Measurements from ENCODE around the gene PTH1R. TPM values are rescaled to one million over a fixed set of nuclear protein-coding genes. Genes with fewer than 3 reads are reported as not detected.

Gene PTH1R
- total and polyA plus RNA-seq, 3 experiments from 2014 or later, result not detected

- H3K27me3 ChIP-seq (ENCODE audit: insufficient read depth, low read length, poor library complexity, severe bottlenecking), result no peaks in the 10 kb centered on the region
- H3K27ac Mint-ChIP-seq, result peak overlapping the region; percentile 8 to 100 (median 96)
- no peak overlapping the region for H3K4me3 ChIP-seq (ENCODE audit: low read length)
- peaks cover 10% of the 10 kb centered on the region for H3K36me3 ChIP-seq (ENCODE audit: insufficient read depth, low read length)
- DNase-seq, result peak in 1 of 5 donors; percentile 1
- no peak overlapping the region for H3K27ac ChIP-seq (ENCODE audit: low read depth, low read length)
- H3K4me3 Mint-ChIP-seq, result peak overlapping the region in 2 of 7 donors; percentile 43 to 69
- no peaks in the 10 kb centered on the region for H3K27me3 Mint-ChIP-seq
- peaks cover 4 to 45% (median 10%) of the 10 kb centered on the region in 3 donors for H3K36me3 Mint-ChIP-seq
- no peaks in the 10 kb centered on the region for H3K9me3 ChIP-seq (ENCODE audit: low read length)
- H3K4me1 Mint-ChIP-seq, result peaks cover 83 to 94% (median 93%) of the 10 kb centered on the region in 3 donors
- ChIA-PET POLR2A (no interaction called here), CTCF (interaction anchor here (1.9 kb wide), 1 partner anchor 9 kb away, joined by 6 read pairs; no protein-coding TSS in a partner anchor)
- peaks cover 66% of the 10 kb centered on the region for H3K4me1 ChIP-seq (ENCODE audit: insufficient read depth, low read length)
- no peaks in the 10 kb centered on the region for H3K9me3 Mint-ChIP-seq
Observed at GRCh38 chr3:46944191-46944590, 66.7 kb downstream of the PTH1R start.

GRCh38 chr3:46946416-46946815, 68.9 kb downstream of the PTH1R start:
- peak overlapping the region; percentile 86 to 100 (median 98) for H3K27ac Mint-ChIP-seq
- Histone ChIP-seq H3K36me3 (ENCODE audit: insufficient read depth, low read length) (no peaks in the 10 kb centered on the region), H3K27me3 (ENCODE audit: insufficient read depth, low read length, poor library complexity, severe bottlenecking) (no peaks in the 10 kb centered on the region), H3K4me3 (ENCODE audit: low read length) (no peak overlapping the region), H3K27ac (ENCODE audit: low read depth, low read length) (peak overlapping the region; percentile 76), H3K9me3 (ENCODE audit: low read length) (no peaks in the 10 kb centered on the region), H3K4me1 (ENCODE audit: insufficient read depth, low read length) (peaks cover 87% of the 10 kb centered on the region)
- peaks cover 82 to 96% (median 93%) of the 10 kb centered on the region in 3 donors for H3K4me1 Mint-ChIP-seq
- peak in 1 of 5 donors; percentile 35 for DNase-seq
- ChIA-PET CTCF (interaction anchor here (1.0 to 2.0 kb wide), 6 partner anchors 12 to 377 kb away, joined by 3 to 7 read pairs (median 3); partner anchors contain the start of gene NBEAL2), POLR2A (interaction anchor here (0.6 to 2.8 kb wide), 6 partner anchors 12 to 218 kb away, joined by 3 to 16 read pairs (median 5); partner anchors contain the start of genes CCDC12, NBEAL2 and SETD2)
- H3K9me3 Mint-ChIP-seq, result no peaks in the 10 kb centered on the region
- H3K4me3 Mint-ChIP-seq, result peak overlapping the region; percentile 11 to 88 (median 68)
- no peaks in the 10 kb centered on the region for H3K27me3 Mint-ChIP-seq
- H3K36me3 Mint-ChIP-seq, result peaks cover 0 to 31% (median 0%) of the 10 kb centered on the region in 3 donors

- peak overlapping the region; percentile 20 for H3K4me3 ChIP-seq (ENCODE audit: low read length)
- peaks cover 82 to 95% (median 91%) of the 10 kb centered on the region in 3 donors for H3K4me1 Mint-ChIP-seq
- H3K9me3 ChIP-seq (ENCODE audit: low read length), result no peaks in the 10 kb centered on the region
- H3K36me3 Mint-ChIP-seq, result peaks cover 0 to 27% (median 0%) of the 10 kb centered on the region in 3 donors
- H3K4me1 ChIP-seq (ENCODE audit: insufficient read depth, low read length), result peaks cover 90% of the 10 kb centered on the region
- H3K36me3 ChIP-seq (ENCODE audit: insufficient read depth, low read length), result no peaks in the 10 kb centered on the region
- H3K9me3 Mint-ChIP-seq, result no peaks in the 10 kb centered on the region
- H3K27ac ChIP-seq (ENCODE audit: low read depth, low read length), result peak overlapping the region; percentile 76
- peak overlapping the region; percentile 53 to 88 (median 79) for H3K4me3 Mint-ChIP-seq
- H3K27me3 Mint-ChIP-seq, result no peaks in the 10 kb centered on the region
- peak overlapping the region; percentile 86 to 100 (median 98) for H3K27ac Mint-ChIP-seq
- CTCF ChIA-PET, result interaction anchor here (1.0 to 2.0 kb wide), 8 partner anchors 11 to 377 kb away, joined by 3 to 8 read pairs (median 4); partner anchors contain the start of gene NBEAL2
- DNase-seq, result peak; percentile 34 to 88 (median 77)
- POLR2A ChIA-PET, result interaction anchor here (1.1 to 2.8 kb wide), 6 partner anchors 12 to 65 kb away, joined by 3 to 16 read pairs (median 5); partner anchors contain the start of genes CCDC12 and NBEAL2
- no peaks in the 10 kb centered on the region for H3K27me3 ChIP-seq (ENCODE audit: insufficient read depth, low read length, poor library complexity, severe bottlenecking)
Observed at GRCh38 chr3:46946856-46947545, 69.5 kb downstream of the PTH1R start.

GRCh38 chr3:46947546-46947901, 70.0 kb downstream of the PTH1R start:
- Histone ChIP-seq H3K4me1 (ENCODE audit: insufficient read depth, low read length) (peaks cover 93% of the 10 kb centered on the region), H3K9me3 (ENCODE audit: low read length) (no peaks in the 10 kb centered on the region), H3K4me3 (ENCODE audit: low read length) (peak overlapping the region; percentile 20), H3K27me3 (ENCODE audit: insufficient read depth, low read length, poor library complexity, severe bottlenecking) (no peaks in the 10 kb centered on the region), H3K36me3 (ENCODE audit: insufficient read depth, low read length) (no peaks in the 10 kb centered on the region), H3K27ac (ENCODE audit: low read depth, low read length) (peak overlapping the region; percentile 76)
- H3K27ac Mint-ChIP-seq, result peak overlapping the region; percentile 86 to 100 (median 98)
- ChIA-PET CTCF (interaction anchor here (1.0 to 2.0 kb wide), 6 partner anchors 11 to 376 kb away, joined by 3 to 8 read pairs (median 5); partner anchors contain the start of gene NBEAL2), POLR2A (interaction anchor here (1.1 to 2.8 kb wide), 7 partner anchors 10 to 64 kb away, joined by 3 to 16 read pairs (median 4); partner anchors contain the start of genes CCDC12 and NBEAL2)
- no peak for DNase-seq
- peaks cover 0 to 22% (median 0%) of the 10 kb centered on the region in 3 donors for H3K36me3 Mint-ChIP-seq
- H3K4me3 Mint-ChIP-seq, result peak overlapping the region; percentile 53 to 88 (median 79)
- no peaks in the 10 kb centered on the region for H3K27me3 Mint-ChIP-seq
- H3K9me3 Mint-ChIP-seq, result no peaks in the 10 kb centered on the region
- H3K4me1 Mint-ChIP-seq, result peaks cover 82 to 95% (median 91%) of the 10 kb centered on the region in 3 donors

- DNase-seq, result peak; percentile 26 to 89 (median 78)
- Mint-ChIP-seq H3K27me3 (no peaks in the 10 kb centered on the region), H3K27ac (peak overlapping the region; percentile 86 to 100 (median 98)), H3K4me3 (peak overlapping the region; percentile 45 to 86 (median 79)), H3K9me3 (no peaks in the 10 kb centered on the region), H3K4me1 (peaks cover 82 to 95% (median 93%) of the 10 kb centered on the region in 3 donors), H3K36me3 (peaks cover 0 to 17% (median 0%) of the 10 kb centered on the region in 3 donors)
- ChIA-PET CTCF (interaction anchor here (0.8 to 2.0 kb wide), 6 partner anchors 10 to 50 kb away, joined by 3 to 8 read pairs (median 4); partner anchors contain the start of genes CCDC12 and NBEAL2), POLR2A (interaction anchor here (1.1 to 2.8 kb wide), 7 partner anchors 9 to 63 kb away, joined by 3 to 16 read pairs (median 4); partner anchors contain the start of genes CCDC12 and NBEAL2)
- H3K36me3 ChIP-seq (ENCODE audit: insufficient read depth, low read length), result no peaks in the 10 kb centered on the region
- no peaks in the 10 kb centered on the region for H3K9me3 ChIP-seq (ENCODE audit: low read length)
- no peaks in the 10 kb centered on the region for H3K27me3 ChIP-seq (ENCODE audit: insufficient read depth, low read length, poor library complexity, severe bottlenecking)
- H3K4me1 ChIP-seq (ENCODE audit: insufficient read depth, low read length), result peaks cover 96% of the 10 kb centered on the region
- H3K27ac ChIP-seq (ENCODE audit: low read depth, low read length), result peak overlapping the region; percentile 76
- peak overlapping the region; percentile 20 for H3K4me3 ChIP-seq (ENCODE audit: low read length)
Observed at GRCh38 chr3:46947981-46948791, 70.7 kb downstream of the PTH1R start.

- H3K27ac ChIP-seq (ENCODE audit: low read depth, low read length), result peak overlapping the region; percentile 76
- peaks cover 0 to 17% (median 0%) of the 10 kb centered on the region in 3 donors for H3K36me3 Mint-ChIP-seq
- H3K9me3 ChIP-seq (ENCODE audit: low read length), result no peaks in the 10 kb centered on the region
- H3K36me3 ChIP-seq (ENCODE audit: insufficient read depth, low read length), result no peaks in the 10 kb centered on the region
- ChIA-PET POLR2A (interaction anchor here (1.6 to 2.8 kb wide), 2 partner anchors 8 to 31 kb away, joined by 3 to 16 read pairs; partner anchors contain the start of gene NBEAL2), CTCF (interaction anchor here (0.8 kb wide), 2 partner anchors 26 to 28 kb away, joined by 3 read pairs; partner anchors contain the start of gene CCDC12)
- DNase-seq, result peak in 1 of 5 donors; percentile 16
- H3K4me3 Mint-ChIP-seq, result peak overlapping the region; percentile 45 to 86 (median 79)
- peak overlapping the region; percentile 86 to 100 (median 98) for H3K27ac Mint-ChIP-seq
- no peaks in the 10 kb centered on the region for H3K27me3 Mint-ChIP-seq
- peaks cover 96% of the 10 kb centered on the region for H3K4me1 ChIP-seq (ENCODE audit: insufficient read depth, low read length)
- no peaks in the 10 kb centered on the region for H3K27me3 ChIP-seq (ENCODE audit: insufficient read depth, low read length, poor library complexity, severe bottlenecking)
- peaks cover 86 to 95% (median 93%) of the 10 kb centered on the region in 3 donors for H3K4me1 Mint-ChIP-seq
- H3K4me3 ChIP-seq (ENCODE audit: low read length), result peak overlapping the region; percentile 19
- H3K9me3 Mint-ChIP-seq, result no peaks in the 10 kb centered on the region
Observed at GRCh38 chr3:46948830-46949671, 71.5 kb downstream of the PTH1R start.
